ENCODE measurements around the gene COX17. TPM values are rescaled to one million over a fixed set of nuclear protein-coding genes. Genes with fewer than 3 reads are reported as not detected.

The COX17 gene
- polyA plus RNA-seq, 1 of the 3 experiments (the other 2 are of a cell fraction), result 21.5 TPM

DNA sequence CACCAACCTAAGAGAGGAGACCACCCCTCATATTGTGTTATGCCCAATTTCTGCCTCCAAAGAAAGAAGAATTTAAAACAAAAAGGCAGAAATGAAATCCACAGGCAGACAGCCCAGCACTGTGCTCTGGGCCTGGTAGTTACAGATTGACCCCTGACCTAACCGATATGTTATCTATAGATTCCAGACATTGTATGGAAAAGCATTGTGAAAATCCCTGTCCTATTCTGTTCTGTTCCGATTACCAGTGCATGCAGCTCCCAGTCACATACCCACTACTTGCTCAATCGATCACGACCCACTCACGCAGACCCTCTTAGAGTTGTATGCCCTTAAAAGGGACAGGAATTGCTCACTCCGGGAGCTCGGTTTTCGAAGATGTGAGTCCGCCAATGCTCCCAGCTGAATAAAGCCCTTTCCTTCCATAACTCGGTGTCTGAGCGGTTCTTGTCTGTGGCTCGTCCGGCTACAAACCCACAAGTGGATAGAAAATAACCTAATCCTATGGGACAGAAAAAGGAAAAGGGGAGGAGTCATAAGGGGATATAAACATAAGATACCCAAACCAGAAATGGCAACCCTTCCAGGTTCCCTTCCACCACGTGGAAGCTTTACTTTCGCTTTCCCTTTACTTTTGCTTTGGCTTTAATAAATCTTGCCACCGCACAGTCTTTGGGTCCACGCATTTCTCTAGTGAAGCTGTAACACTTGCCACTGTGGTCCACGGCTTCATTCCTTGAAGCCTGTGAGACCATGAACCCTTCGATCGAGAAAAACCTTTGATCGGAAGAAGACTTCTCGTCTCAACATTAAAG lies 23.9 kb upstream of the COX17 start:
- H3K9me2 ChIP-seq, result no peaks in the 10 kb centered on the region
- no peaks in the 10 kb centered on the region for H3K36me3 ChIP-seq (replicated peaks in 1 of 2; ENCODE audit: control insufficient read depth in 1 of 2, insufficient read depth in 2 of 2, low read length in 1 of 2)
- no peak for DNase-seq
- ChIA-PET CTCF (interaction anchor here (1.0 to 1.2 kb wide), 2 partner anchors 11 to 20 kb away, joined by 3 to 4 read pairs; no protein-coding TSS in a partner anchor), POLR2A (no interaction called here)
- no peak overlapping the region for H3K27ac ChIP-seq (ENCODE audit: low read depth in 2 of 2, low read length in 1 of 2)
- 92% methylated on average over 22 of the region's 22 CpGs for WGBS (ENCODE audit: low lambda C conversion rate)
- H3K4me2 ChIP-seq, result no peak overlapping the region
- no peaks in the 10 kb centered on the region for H3K79me2 ChIP-seq (ENCODE audit: insufficient read depth)
- H3K4me3 ChIP-seq (ENCODE audit: low read depth in 2 of 2, low read length in 1 of 2), result no peak overlapping the region
- H3K27me3 ChIP-seq (ENCODE audit: insufficient read depth), result no peaks in the 10 kb centered on the region
- H3F3A ChIP-seq (replicated peaks; ENCODE audit: insufficient read depth), result peaks cover 4% of the 10 kb centered on the region
- no peaks in the 10 kb centered on the region for H4K20me1 ChIP-seq (ENCODE audit: insufficient read depth)
- H3K4me1 ChIP-seq (ENCODE audit: control insufficient read depth in 1 of 2, insufficient read depth in 2 of 2, low read depth in 1 of 2, low read length in 1 of 2), result peaks cover 0 to 2% of the 10 kb centered on the region in 2 experiments; a peak in 3 of 4 replicates
- peak overlapping the region; percentile 5; the same call in 1 of the 2 replicates for H2AFZ ChIP-seq (ENCODE audit: low read depth)
- H3K9me3 ChIP-seq, result no peaks in the 10 kb centered on the region
- TF ChIP-seq RAD21 (IDR thresholded peaks at IDR 0.05; ENCODE audit: low read length) (no peak), USF1 (IDR thresholded peaks at IDR 0.05; ENCODE audit: borderline replicate concordance, low read depth) (no peak), RCOR1 (IDR thresholded peaks at IDR 0.05; ENCODE audit: low read length) (no peak), JUND (IDR thresholded peaks at IDR 0.05) (no peak), ZBTB33 (IDR thresholded peaks at IDR 0.05; ENCODE audit: borderline replicate concordance, low read depth) (no peak), EZH2phosphoT487 (IDR thresholded peaks at IDR 0.05; ENCODE audit: borderline replicate concordance, low read depth) (no peak), FOXM1 (IDR thresholded peaks at IDR 0.05; ENCODE audit: low read depth) (no peak), GATA2 (CRISPR knock-in tag; IDR thresholded peaks at IDR 0.05) (no peak), TAF1 (IDR thresholded peaks at IDR 0.05; ENCODE audit: borderline replicate concordance, low read depth, low read length) (no peak)
- TF ChIP-seq, protein P1, sequence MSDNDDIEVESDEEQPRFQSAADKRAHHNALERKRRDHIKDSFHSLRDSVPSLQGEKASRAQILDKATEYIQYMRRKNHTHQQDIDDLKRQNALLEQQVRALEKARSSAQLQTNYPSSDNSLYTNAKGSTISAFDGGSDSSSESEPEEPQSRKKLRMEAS (IDR thresholded peaks at IDR 0.05; ENCODE audit: low read depth), result no peak
- no peak overlapping the region for H3K9ac ChIP-seq

- H3K9me3 ChIP-seq, result no peaks in the 10 kb centered on the region
- H3K4me1 ChIP-seq (ENCODE audit: control insufficient read depth in 1 of 2, insufficient read depth in 2 of 2, low read depth in 1 of 2, low read length in 1 of 2), result peaks cover 0 to 2% of the 10 kb centered on the region in 2 experiments; a peak in 3 of 4 replicates
- no peak for DNase-seq
- H3K79me2 ChIP-seq (ENCODE audit: insufficient read depth), result no peaks in the 10 kb centered on the region
- WGBS (ENCODE audit: low lambda C conversion rate), result 95% methylated on average over 4 of the region's 4 CpGs
- POLR2A ChIA-PET, result no interaction called here
- H3K4me2 ChIP-seq, result no peak overlapping the region
- H3K36me3 ChIP-seq (replicated peaks in 1 of 2; ENCODE audit: control insufficient read depth in 1 of 2, insufficient read depth in 2 of 2, low read length in 1 of 2), result no peaks in the 10 kb centered on the region
- no peak overlapping the region for H3K27ac ChIP-seq (ENCODE audit: low read depth in 2 of 2, low read length in 1 of 2)
- CTCF ChIA-PET, result interaction anchor here (1.0 to 1.2 kb wide), 2 partner anchors 10 to 19 kb away, joined by 3 to 4 read pairs; no protein-coding TSS in a partner anchor
- H4K20me1 ChIP-seq (ENCODE audit: insufficient read depth), result no peaks in the 10 kb centered on the region
- no peaks in the 10 kb centered on the region for H3K27me3 ChIP-seq (ENCODE audit: insufficient read depth)
- no peak overlapping the region for H3K4me3 ChIP-seq (ENCODE audit: low read depth in 2 of 2, low read length in 1 of 2)
- H3K9me2 ChIP-seq, result no peaks in the 10 kb centered on the region
- peak overlapping the region; percentile 50; the same call in 1 of the 2 replicates for H2AFZ ChIP-seq (ENCODE audit: low read depth)
- TF ChIP-seq JUND (IDR thresholded peaks at IDR 0.05) (no peak), REST (IDR thresholded peaks at IDR 0.05; ENCODE audit: low read depth, low read length) (no peak), TAF1 (IDR thresholded peaks at IDR 0.05; ENCODE audit: borderline replicate concordance, low read depth, low read length) (no peak), USF1 (IDR thresholded peaks at IDR 0.05; ENCODE audit: borderline replicate concordance, low read depth) (no peak), ELF1 (IDR thresholded peaks at IDR 0.05) (peak; percentile 44), RAD21 (IDR thresholded peaks at IDR 0.05; ENCODE audit: low read length) (no peak), YY1 (IDR thresholded peaks at IDR 0.05; ENCODE audit: low read depth) (no peak), MXI1 (IDR thresholded peaks at IDR 0.05; ENCODE audit: low read depth, low read length) (no peak)
- H3K9ac ChIP-seq, result no peak overlapping the region
- peaks cover 4% of the 10 kb centered on the region for H3F3A ChIP-seq (replicated peaks; ENCODE audit: insufficient read depth)
These were observed 23.2 kb upstream of the COX17 start for GRCh38 chr3:119700269-119700919.
